Thyroid gland (tissue), 4 donors: ENCODE data around the gene FKBP10.

ENCODE experiments used
- POLR2A ChIP-seq, 2 donors: fragments of 450-650 bp; IDR thresholded peaks; one replicate each; pipeline ENCODE4 v1.6.1; 2017; ENCODE audit warnings: antibody characterized with exemption in 2 of 2, mild to moderate bottlenecking in 2 of 2, moderate library complexity in 1 of 2
- TF ChIP-seq, protein P1 (sequence below), 6 experiments: fragments of 200-600 bp in 3 of 6; fragments of 450-650 bp in 3 of 6; sonication (generic) in 3 of 6; IDR thresholded peaks; one replicate each; pipeline ENCODE4 v1.5.1; 2016 to 2019; ENCODE audit warnings: antibody characterized with exemption in 6 of 6, mild to moderate bottlenecking in 2 of 6, inconsistent platforms in 1 of 6, moderate library complexity in 1 of 6

GRCh38 chr17:41799366-41799765, 13.4 kb upstream of the FKBP10 start:
- TF ChIP-seq, protein P1, sequence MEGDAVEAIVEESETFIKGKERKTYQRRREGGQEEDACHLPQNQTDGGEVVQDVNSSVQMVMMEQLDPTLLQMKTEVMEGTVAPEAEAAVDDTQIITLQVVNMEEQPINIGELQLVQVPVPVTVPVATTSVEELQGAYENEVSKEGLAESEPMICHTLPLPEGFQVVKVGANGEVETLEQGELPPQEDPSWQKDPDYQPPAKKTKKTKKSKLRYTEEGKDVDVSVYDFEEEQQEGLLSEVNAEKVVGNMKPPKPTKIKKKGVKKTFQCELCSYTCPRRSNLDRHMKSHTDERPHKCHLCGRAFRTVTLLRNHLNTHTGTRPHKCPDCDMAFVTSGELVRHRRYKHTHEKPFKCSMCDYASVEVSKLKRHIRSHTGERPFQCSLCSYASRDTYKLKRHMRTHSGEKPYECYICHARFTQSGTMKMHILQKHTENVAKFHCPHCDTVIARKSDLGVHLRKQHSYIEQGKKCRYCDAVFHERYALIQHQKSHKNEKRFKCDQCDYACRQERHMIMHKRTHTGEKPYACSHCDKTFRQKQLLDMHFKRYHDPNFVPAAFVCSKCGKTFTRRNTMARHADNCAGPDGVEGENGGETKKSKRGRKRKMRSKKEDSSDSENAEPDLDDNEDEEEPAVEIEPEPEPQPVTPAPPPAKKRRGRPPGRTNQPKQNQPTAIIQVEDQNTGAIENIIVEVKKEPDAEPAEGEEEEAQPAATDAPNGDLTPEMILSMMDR (IDR thresholded peaks at IDR 0.05), result no peak
- TF ChIP-seq POLR2A (IDR thresholded peaks at IDR 0.05), result no peak
